GM23338 (cell line): Measurements from ENCODE around the gene TBPL2.

Experiments
- EZH2 ChIP-seq: fragments of 200-600 bp; sonication (generic); IDR thresholded peaks from one replicate; pipeline ENCODE4 v1.8.0; 2017; ENCODE audit warnings: antibody characterized with exemption, mild to moderate bottlenecking, low read depth; ENCODE audit not compliant: unreplicated experiment
- POLR2AphosphoS5 ChIP-seq: IDR thresholded peaks from 2 replicates; pipeline ENCODE4 v1.6.1; 2016; ENCODE audit warnings: antibody characterized with exemption, low read depth
- REST ChIP-seq: IDR thresholded peaks from one replicate; pipeline ENCODE4 v1.6.1; 2018; ENCODE audit warnings: antibody characterized with exemption; ENCODE audit not compliant: unreplicated experiment
- STAT1 ChIP-seq: IDR thresholded peaks from one replicate; pipeline ENCODE4 v1.6.1; 2016; ENCODE audit warnings: antibody characterized with exemption; ENCODE audit not compliant: unreplicated experiment
- ZNF114 ChIP-seq: fragments of 250-450 bp; sonication (Bioruptor Pico); IDR thresholded peaks from 2 replicates; pipeline ENCODE4 v1.5.0; 2020; ENCODE audit warnings: mild to moderate bottlenecking, moderate library complexity
- ZNF331 ChIP-seq: fragments of 250-450 bp; sonication (Bioruptor Pico); IDR thresholded peaks from 2 replicates; pipeline ENCODE4 v1.5.0; 2020; ENCODE audit warnings: low read depth, mild to moderate bottlenecking, moderate library complexity
- TF ChIP-seq, protein P1 (sequence below), 2 experiments: fragments of 200-600 bp in 1 of 2; sonication (generic) in 1 of 2; conservative IDR thresholded peaks; 2 replicates each; pipeline versions ENCODE4 v1.5.1 to v1.6.1; 2016 to 2017; ENCODE audit warnings: antibody characterized with exemption in 2 of 2, low read depth in 2 of 2, mild to moderate bottlenecking in 2 of 2, moderate library complexity in 1 of 2
- TF ChIP-seq, protein P2 (sequence below): IDR thresholded peaks from 2 replicates; pipeline ENCODE4 v1.6.1; 2016; ENCODE audit warnings: antibody characterized with exemption
- TF ChIP-seq, protein P3 (sequence below): fragments of 250-450 bp; sonication (Bioruptor Pico); IDR thresholded peaks from 2 replicates; pipeline ENCODE4 v1.5.0; 2020; ENCODE audit warnings: mild to moderate bottlenecking, moderate library complexity

DNA sequence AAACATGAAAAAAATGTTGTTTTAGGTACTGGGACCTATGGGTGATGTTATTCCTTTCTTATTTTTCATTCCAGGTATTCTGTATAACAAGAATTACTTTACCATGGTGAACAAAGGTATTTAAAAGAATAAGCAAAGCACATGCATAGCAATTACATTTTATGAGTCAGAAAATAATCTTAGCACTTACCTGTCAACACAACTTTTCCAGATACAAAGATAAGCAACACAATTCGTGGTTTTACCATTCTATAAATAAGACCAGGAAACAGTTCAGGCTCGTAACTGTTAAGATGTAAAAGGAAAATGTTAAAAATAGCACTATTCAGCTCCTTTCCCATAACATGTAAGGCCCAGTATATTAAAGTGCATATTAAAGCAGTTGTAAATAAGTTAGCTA is 16.4 kb downstream of the TBPL2 start:
- TF ChIP-seq, protein P1, sequence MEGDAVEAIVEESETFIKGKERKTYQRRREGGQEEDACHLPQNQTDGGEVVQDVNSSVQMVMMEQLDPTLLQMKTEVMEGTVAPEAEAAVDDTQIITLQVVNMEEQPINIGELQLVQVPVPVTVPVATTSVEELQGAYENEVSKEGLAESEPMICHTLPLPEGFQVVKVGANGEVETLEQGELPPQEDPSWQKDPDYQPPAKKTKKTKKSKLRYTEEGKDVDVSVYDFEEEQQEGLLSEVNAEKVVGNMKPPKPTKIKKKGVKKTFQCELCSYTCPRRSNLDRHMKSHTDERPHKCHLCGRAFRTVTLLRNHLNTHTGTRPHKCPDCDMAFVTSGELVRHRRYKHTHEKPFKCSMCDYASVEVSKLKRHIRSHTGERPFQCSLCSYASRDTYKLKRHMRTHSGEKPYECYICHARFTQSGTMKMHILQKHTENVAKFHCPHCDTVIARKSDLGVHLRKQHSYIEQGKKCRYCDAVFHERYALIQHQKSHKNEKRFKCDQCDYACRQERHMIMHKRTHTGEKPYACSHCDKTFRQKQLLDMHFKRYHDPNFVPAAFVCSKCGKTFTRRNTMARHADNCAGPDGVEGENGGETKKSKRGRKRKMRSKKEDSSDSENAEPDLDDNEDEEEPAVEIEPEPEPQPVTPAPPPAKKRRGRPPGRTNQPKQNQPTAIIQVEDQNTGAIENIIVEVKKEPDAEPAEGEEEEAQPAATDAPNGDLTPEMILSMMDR (conservative IDR thresholded peaks at IDR 0.05; ENCODE audit: low read depth in 2 of 2): no peak
- no peak for TF ChIP-seq POLR2AphosphoS5
- TF ChIP-seq ZNF331 (CRISPR knock-in tag): no peak
- TF ChIP-seq, protein P2, sequence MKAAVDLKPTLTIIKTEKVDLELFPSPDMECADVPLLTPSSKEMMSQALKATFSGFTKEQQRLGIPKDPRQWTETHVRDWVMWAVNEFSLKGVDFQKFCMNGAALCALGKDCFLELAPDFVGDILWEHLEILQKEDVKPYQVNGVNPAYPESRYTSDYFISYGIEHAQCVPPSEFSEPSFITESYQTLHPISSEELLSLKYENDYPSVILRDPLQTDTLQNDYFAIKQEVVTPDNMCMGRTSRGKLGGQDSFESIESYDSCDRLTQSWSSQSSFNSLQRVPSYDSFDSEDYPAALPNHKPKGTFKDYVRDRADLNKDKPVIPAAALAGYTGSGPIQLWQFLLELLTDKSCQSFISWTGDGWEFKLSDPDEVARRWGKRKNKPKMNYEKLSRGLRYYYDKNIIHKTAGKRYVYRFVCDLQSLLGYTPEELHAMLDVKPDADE: no peak
- no peak for TF ChIP-seq EZH2
- TF ChIP-seq, protein P3, sequence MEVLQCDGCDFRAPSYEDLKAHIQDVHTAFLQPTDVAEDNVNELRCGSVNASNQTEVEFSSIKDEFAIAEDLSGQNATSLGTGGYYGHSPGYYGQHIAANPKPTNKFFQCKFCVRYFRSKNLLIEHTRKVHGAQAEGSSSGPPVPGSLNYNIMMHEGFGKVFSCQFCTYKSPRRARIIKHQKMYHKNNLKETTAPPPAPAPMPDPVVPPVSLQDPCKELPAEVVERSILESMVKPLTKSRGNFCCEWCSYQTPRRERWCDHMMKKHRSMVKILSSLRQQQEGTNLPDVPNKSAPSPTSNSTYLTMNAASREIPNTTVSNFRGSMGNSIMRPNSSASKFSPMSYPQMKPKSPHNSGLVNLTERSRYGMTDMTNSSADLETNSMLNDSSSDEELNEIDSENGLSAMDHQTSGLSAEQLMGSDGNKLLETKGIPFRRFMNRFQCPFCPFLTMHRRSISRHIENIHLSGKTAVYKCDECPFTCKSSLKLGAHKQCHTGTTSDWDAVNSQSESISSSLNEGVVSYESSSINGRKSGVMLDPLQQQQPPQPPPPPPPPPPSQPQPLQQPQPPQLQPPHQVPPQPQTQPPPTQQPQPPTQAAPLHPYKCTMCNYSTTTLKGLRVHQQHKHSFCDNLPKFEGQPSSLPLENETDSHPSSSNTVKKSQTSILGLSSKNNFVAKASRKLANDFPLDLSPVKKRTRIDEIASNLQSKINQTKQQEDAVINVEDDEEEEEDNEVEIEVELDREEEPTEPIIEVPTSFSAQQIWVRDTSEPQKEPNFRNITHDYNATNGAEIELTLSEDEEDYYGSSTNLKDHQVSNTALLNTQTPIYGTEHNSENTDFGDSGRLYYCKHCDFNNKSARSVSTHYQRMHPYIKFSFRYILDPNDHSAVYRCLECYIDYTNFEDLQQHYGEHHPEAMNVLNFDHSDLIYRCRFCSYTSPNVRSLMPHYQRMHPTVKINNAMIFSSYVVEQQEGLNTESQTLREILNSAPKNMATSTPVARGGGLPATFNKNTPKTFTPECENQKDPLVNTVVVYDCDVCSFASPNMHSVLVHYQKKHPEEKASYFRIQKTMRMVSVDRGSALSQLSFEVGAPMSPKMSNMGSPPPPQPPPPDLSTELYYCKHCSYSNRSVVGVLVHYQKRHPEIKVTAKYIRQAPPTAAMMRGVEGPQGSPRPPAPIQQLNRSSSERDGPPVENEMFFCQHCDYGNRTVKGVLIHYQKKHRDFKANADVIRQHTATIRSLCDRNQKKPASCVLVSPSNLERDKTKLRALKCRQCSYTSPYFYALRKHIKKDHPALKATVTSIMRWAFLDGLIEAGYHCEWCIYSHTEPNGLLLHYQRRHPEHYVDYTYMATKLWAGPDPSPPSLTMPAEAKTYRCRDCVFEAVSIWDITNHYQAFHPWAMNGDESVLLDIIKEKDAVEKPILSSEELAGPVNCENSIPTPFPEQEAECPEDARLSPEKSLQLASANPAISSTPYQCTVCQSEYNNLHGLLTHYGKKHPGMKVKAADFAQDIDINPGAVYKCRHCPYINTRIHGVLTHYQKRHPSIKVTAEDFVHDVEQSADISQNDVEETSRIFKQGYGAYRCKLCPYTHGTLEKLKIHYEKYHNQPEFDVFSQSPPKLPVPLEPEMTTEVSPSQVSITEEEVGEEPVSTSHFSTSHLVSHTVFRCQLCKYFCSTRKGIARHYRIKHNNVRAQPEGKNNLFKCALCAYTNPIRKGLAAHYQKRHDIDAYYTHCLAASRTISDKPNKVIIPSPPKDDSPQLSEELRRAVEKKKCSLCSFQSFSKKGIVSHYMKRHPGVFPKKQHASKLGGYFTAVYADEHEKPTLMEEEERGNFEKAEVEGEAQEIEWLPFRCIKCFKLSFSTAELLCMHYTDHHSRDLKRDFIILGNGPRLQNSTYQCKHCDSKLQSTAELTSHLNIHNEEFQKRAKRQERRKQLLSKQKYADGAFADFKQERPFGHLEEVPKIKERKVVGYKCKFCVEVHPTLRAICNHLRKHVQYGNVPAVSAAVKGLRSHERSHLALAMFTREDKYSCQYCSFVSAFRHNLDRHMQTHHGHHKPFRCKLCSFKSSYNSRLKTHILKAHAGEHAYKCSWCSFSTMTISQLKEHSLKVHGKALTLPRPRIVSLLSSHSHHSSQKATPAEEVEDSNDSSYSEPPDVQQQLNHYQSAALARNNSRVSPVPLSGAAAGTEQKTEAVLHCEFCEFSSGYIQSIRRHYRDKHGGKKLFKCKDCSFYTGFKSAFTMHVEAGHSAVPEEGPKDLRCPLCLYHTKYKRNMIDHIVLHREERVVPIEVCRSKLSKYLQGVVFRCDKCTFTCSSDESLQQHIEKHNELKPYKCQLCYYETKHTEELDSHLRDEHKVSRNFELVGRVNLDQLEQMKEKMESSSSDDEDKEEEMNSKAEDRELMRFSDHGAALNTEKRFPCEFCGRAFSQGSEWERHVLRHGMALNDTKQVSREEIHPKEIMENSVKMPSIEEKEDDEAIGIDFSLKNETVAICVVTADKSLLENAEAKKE (CRISPR knock-in tag): no peak
- no peak for TF ChIP-seq STAT1
- no peak for TF ChIP-seq ZNF114 (CRISPR knock-in tag)
- no peak for TF ChIP-seq REST
